ENCODE measurements around the gene CST4.

CST4 gene

DNA sequence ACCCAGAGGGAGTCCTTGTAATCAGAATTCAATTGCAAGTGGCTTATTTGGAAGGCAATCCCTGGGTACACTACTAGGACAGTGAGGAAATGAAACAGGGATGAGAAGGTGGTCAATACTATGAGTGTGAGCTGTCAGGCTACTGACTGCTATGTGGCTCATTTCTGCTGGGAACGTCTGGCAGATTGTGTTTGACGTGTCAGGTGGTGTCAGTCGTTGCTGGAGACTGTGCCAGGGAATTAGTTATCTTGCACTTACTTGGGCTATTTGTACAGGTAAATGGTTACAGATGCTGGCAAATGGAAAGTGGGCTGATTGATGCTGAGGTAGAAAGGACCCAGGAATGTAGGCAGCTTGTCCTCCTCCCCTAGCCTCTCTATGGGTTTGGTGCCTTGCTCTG lies 17.4 kb downstream of the CST4 start:
- ChIA-PET CTCF (no interaction called here), POLR2A (ENCODE audit: low non-redundant PET) (no interaction called here)
- TF ChIP-seq, protein P1, sequence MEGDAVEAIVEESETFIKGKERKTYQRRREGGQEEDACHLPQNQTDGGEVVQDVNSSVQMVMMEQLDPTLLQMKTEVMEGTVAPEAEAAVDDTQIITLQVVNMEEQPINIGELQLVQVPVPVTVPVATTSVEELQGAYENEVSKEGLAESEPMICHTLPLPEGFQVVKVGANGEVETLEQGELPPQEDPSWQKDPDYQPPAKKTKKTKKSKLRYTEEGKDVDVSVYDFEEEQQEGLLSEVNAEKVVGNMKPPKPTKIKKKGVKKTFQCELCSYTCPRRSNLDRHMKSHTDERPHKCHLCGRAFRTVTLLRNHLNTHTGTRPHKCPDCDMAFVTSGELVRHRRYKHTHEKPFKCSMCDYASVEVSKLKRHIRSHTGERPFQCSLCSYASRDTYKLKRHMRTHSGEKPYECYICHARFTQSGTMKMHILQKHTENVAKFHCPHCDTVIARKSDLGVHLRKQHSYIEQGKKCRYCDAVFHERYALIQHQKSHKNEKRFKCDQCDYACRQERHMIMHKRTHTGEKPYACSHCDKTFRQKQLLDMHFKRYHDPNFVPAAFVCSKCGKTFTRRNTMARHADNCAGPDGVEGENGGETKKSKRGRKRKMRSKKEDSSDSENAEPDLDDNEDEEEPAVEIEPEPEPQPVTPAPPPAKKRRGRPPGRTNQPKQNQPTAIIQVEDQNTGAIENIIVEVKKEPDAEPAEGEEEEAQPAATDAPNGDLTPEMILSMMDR (conservative IDR thresholded peaks at IDR 0.05; ENCODE audit: low read depth), result no peak
- H3K27ac ChIP-seq, result no peak overlapping the region
- no peak for DNase-seq (ENCODE audit: low spot score)

DNA sequence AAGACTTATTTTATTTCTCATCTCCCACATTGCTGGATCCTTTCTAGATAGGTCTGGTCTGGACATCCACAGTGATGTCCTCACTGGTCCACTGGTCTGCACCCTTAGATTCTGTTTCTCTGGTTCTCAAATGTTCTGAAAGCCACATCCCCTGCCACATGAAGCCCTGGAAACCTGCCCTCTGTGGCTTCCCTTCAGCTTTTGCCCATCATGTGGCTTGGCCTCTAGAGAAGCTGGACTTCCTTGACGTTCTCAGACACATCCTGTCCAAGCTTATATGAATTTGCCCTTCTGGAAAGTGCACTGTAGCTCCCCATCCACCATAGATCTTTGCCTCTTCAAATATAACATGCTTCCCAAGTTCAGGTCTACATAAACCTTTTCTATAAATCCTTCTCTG lies 18.5 kb downstream of the CST4 start:
- TF ChIP-seq, protein P1 (conservative IDR thresholded peaks at IDR 0.05; ENCODE audit: low read depth), result no peak
- no peak overlapping the region for H3K27ac ChIP-seq
- ChIA-PET POLR2A (ENCODE audit: low non-redundant PET) (no interaction called here), CTCF (interaction anchor here (0.5 kb wide), 1 partner anchor 1338 kb away, joined by 4 read pairs; no protein-coding TSS in a partner anchor)
- DNase-seq (ENCODE audit: low spot score), result no peak

DNA sequence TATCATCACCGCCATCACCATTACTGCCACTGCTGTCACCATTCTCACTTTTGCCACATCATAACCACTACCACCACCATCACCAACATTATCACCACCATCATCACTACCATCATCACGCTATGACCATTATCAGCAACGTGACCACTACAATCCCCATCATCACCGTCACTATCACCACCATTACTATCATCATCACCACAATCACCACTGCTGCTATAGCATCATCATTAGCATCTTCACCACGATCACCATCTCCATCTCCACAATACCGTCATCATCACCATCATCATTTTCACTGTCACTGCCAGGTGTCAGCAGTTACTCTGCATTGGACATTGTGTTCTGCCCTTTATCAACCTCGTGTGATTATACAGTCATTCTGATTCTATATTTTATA lies 19.0 kb downstream of the CST4 start:
- ChIA-PET POLR2A (ENCODE audit: low non-redundant PET) (no interaction called here), CTCF (interaction anchor here (0.5 kb wide), 1 partner anchor 1337 kb away, joined by 4 read pairs; no protein-coding TSS in a partner anchor)
- no peak for DNase-seq (ENCODE audit: low spot score)
- TF ChIP-seq, protein P1 (conservative IDR thresholded peaks at IDR 0.05; ENCODE audit: low read depth), result no peak
- H3K27ac ChIP-seq, result no peak overlapping the region

DNA sequence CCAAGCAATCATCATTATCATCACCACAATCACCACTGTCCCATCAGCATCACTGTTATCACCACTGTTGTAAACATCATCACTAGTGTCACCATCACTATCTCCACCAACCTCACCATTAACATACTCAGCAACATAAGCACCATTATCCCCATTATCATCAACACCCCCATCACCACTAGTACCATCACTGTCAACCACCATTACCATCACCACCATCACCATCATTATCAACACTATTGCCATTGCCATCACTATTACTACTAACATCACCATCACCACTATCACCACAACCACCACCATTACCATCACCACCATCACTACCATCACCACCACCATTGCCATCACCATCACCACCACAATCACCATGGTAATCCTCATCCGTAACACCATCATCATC lies 19.5 kb downstream of the CST4 start:
- TF ChIP-seq, protein P1 (conservative IDR thresholded peaks at IDR 0.05; ENCODE audit: low read depth), result no peak
- DNase-seq (ENCODE audit: low spot score), result no peak
- H3K27ac ChIP-seq, result no peak overlapping the region
- ChIA-PET POLR2A (ENCODE audit: low non-redundant PET) (no interaction called here), CTCF (no interaction called here)

DNA sequence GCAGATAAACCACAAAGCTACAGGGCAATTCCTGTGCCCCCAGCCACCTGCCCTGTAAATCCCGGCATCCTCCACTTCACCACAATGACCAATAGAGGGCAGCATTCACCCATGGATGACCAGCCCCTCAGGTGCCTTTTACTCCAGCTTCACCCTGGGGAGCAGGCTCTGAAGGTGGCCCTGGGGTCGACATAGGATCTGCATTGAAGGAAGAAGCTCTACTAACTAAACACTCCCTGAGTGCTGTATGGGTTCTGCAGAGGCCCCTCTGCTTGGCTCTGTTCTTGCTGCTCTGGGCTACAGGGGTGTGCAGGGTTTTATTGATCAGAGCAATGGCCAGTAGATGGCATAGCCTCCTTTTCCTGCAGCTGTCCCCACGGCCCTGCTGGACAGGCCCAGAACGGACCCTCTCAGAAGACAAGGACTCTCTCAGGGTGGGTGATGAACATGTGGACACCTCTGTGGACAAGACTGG lies 20.3 kb downstream of the CST4 start:
- TF ChIP-seq, protein P1 (conservative IDR thresholded peaks at IDR 0.05; ENCODE audit: low read depth), result peak; percentile 83
- H3K27ac ChIP-seq, result no peak overlapping the region
- CTCF ChIA-PET, result interaction anchor here (0.6 to 1.1 kb wide), 5 partner anchors 12 to 1973 kb away, joined by 3 to 7 read pairs (median 3); no protein-coding TSS in a partner anchor
- DNase-seq (ENCODE audit: low spot score), result peak; percentile 82
- POLR2A ChIA-PET (ENCODE audit: low non-redundant PET), result interaction anchor here (0.6 kb wide), 1 partner anchor 1621 kb away, joined by 4 read pairs; no protein-coding TSS in a partner anchor

DNA sequence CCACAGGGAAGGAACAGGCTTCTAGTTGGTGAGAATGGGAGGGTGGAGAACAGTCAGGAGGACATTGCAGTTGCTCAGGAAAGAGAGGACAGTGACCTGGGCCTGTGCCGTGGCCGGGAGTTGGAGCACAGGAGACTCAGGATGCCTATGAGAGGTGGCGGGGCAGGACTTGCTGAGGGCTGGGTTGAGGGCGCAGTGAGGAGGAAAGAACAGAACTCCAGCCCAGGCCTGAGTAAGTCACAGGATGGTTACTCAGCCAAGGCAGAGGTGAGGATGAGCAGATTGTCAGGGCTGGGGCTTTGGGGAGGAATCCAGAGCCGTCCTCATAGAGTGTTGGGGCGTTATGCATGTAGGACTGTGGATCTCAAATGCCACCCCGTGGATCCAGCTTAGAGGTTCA lies 21.2 kb downstream of the CST4 start:
- no peak for DNase-seq (ENCODE audit: low spot score)
- ChIA-PET CTCF (interaction anchor here (0.6 to 1.1 kb wide), 3 partner anchors 103 to 1389 kb away, joined by 3 to 4 read pairs (median 3); no protein-coding TSS in a partner anchor), POLR2A (ENCODE audit: low non-redundant PET) (interaction anchor here (0.6 kb wide), 1 partner anchor 1622 kb away, joined by 4 read pairs; no protein-coding TSS in a partner anchor)
- H3K27ac ChIP-seq, result no peak overlapping the region
- TF ChIP-seq, protein P1 (conservative IDR thresholded peaks at IDR 0.05; ENCODE audit: low read depth), result no peak
